WI38 (cell line): ENCODE results near the gene COX7C.
"Not testable (repeated sequence)": the region's sequence is repeated elsewhere in the genome, so short reads cannot be mapped to it uniquely, and the experiment has no call there.

Experiments used
- H3K4me3 ChIP-seq: 2 replicates; pipeline ENCODE4 v1.5.1; 2011; ENCODE audit warnings: low read depth, mild to moderate bottlenecking, control low read depth, low read length
- TF ChIP-seq, protein P1 (sequence below): IDR thresholded peaks from 2 replicates; pipeline ENCODE4 v1.5.1; 2012; ENCODE audit warnings: low read depth, mild to moderate bottlenecking, control low read depth, low read length

Gene COX7C

GRCh38 chr5:86640998-86641397, 23.3 kb downstream of the COX7C start:
- H3K4me3 ChIP-seq: no peak overlapping the region
- TF ChIP-seq, protein P1, sequence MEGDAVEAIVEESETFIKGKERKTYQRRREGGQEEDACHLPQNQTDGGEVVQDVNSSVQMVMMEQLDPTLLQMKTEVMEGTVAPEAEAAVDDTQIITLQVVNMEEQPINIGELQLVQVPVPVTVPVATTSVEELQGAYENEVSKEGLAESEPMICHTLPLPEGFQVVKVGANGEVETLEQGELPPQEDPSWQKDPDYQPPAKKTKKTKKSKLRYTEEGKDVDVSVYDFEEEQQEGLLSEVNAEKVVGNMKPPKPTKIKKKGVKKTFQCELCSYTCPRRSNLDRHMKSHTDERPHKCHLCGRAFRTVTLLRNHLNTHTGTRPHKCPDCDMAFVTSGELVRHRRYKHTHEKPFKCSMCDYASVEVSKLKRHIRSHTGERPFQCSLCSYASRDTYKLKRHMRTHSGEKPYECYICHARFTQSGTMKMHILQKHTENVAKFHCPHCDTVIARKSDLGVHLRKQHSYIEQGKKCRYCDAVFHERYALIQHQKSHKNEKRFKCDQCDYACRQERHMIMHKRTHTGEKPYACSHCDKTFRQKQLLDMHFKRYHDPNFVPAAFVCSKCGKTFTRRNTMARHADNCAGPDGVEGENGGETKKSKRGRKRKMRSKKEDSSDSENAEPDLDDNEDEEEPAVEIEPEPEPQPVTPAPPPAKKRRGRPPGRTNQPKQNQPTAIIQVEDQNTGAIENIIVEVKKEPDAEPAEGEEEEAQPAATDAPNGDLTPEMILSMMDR: no peak

DNA sequence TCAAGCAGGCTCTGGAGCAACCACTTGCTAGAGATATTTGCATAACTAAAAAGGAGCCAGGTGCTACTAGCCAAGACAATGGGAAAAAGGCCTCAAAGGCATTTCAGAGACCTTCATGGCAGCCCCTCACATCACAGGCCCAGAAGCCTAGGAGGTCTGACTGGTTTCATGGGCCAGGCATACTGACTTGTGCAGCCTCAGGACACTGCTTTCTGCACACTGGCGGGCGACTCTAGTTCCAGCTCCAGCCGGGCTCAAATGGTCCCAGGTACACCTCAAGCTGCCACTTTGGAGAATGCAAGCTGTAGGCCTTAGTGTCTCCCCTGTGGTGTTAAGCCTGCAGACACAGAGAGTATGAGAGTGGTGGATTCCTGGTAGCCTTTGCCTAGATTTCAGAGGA, 27.1 kb downstream of the COX7C start:
- TF ChIP-seq, protein P1: no peak

GRCh38 chr5:86645885-86646284, 28.1 kb downstream of the COX7C start:
- TF ChIP-seq, protein P1: no peak

More for the DNA sequence above, 27.1 kb downstream of the COX7C start:
- H3K4me3 ChIP-seq: no peak overlapping the region

DNA sequence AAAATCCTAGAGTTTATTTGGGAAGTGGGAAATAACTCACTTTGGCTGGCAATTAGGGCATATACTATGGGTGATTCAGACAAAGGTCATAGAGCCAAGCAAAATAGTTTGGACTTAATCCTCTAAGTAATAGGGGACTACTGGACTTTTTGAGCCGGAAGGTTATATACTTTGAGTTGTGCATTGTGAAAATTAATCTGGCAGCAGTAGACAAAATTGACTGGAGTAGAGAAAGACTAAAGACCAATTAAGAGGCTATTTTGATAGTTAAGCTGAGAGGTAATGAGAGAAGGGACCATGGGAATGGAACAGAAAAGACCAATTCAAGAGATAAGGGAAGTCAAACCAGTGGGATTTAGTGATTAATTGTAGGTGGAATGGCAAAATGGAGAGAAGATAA, 28.9 kb downstream of the COX7C start:
- TF ChIP-seq, protein P1: no peak
- no peak overlapping the region for H3K4me3 ChIP-seq

More at GRCh38 chr5:86645885-86646284, 28.1 kb downstream of the COX7C start:
- H3K4me3 ChIP-seq: no peak overlapping the region

GRCh38 chr5:86649832-86650505, 32.2 kb downstream of the COX7C start:
- TF ChIP-seq, protein P1: no peak
- no peak overlapping the region for H3K4me3 ChIP-seq

- not testable (repeated sequence) for H3K4me3 ChIP-seq
Observed at GRCh38 chr5:86660771-86661170, 43.0 kb downstream of the COX7C start.

- no peak overlapping the region for H3K4me3 ChIP-seq
- TF ChIP-seq, protein P1: no peak
Observed at GRCh38 chr5:86664173-86664572, 46.4 kb downstream of the COX7C start.
